ENCODE measurements around the gene CDK5. TPM values are rescaled to one million over a fixed set of nuclear protein-coding genes. Genes with fewer than 3 reads are reported as not detected.

The CDK5 gene
- total RNA-seq, 3 donors from 2014 or later = 5.2 to 8.8 (median 8.6) TPM

- H3K36me3 ChIP-seq = no peaks in the 10 kb centered on the region
- TF ChIP-seq POLR2A (IDR thresholded peaks at IDR 0.05) (no peak), CTCF (IDR thresholded peaks at IDR 0.05) (peak; percentile 73 to 81 (median 76))
- H3K27ac ChIP-seq = no peak overlapping the region
- peaks cover 8 to 10% of the 10 kb centered on the region in 2 donors for H3K4me1 ChIP-seq
- peak; percentile 30 to 73 for DNase-seq (ENCODE audit: low spot score in 2 of 2)
- intact Hi-C loops (cut with DNase I; ENCODE audit: low total_unique reads) = loop anchor here (10.0 kb wide), 1 partner anchor 97 kb away; no protein-coding TSS in a partner anchor
- H3K9me3 ChIP-seq = no peaks in the 10 kb centered on the region
- peak overlapping the region in 2 of 3 donors; percentile 34 to 64 for H3K4me3 ChIP-seq
- H3K27me3 ChIP-seq = peaks cover 9 to 44% of the 10 kb centered on the region in 2 donors
Observed at GRCh38 chr7:151017953-151018420, 39.7 kb downstream of the CDK5 start.

DNA sequence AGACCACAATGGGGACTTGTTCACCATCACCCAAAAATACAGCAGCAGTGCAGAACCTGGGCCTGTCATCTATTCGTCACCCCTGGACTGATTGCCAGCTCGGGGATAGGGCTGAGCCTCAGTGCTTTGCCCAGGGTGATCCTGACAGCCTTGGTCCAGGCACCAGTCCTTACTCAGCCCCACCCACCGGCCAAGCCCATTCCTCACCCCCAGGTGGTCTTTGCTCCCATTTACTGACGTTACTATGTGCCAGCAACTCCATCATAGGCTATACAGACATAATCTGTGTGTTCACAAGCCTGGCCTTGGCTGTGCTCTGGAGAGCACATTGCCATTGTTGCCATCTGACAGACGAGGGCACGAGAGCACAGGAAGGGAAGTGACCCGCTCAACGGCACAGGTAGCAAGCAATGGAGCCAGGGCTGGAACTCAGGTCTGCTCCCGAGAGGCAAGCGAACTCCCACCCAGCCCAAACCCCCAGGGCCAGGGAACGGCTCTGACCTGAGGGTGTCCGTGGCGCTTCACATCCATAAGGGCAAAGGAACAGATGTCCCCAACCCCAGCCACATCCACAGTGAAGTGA lies 40.2 kb downstream of the CDK5 start:
- Histone ChIP-seq H3K36me3 (no peaks in the 10 kb centered on the region), H3K27me3 (peaks cover 9 to 49% of the 10 kb centered on the region in 2 donors), H3K9me3 (no peaks in the 10 kb centered on the region), H3K4me3 (peak overlapping the region in 1 of 3 donors; percentile 64), H3K4me1 (peaks cover 8 to 10% of the 10 kb centered on the region in 2 donors), H3K27ac (no peak overlapping the region)
- TF ChIP-seq POLR2A (IDR thresholded peaks at IDR 0.05) = no peak
- TF ChIP-seq POLR2AphosphoS5 (IDR thresholded peaks at IDR 0.05) = no peak
- no peak for TF ChIP-seq CTCF (IDR thresholded peaks at IDR 0.05)
- intact Hi-C loops (cut with DNase I; ENCODE audit: low total_unique reads) = loop anchor here (10.0 kb wide), 1 partner anchor 97 kb away; no protein-coding TSS in a partner anchor
- DNase-seq (ENCODE audit: low spot score in 2 of 2) = no peak

GRCh38 chr7:151016942-151017341 lies 40.8 kb downstream of the CDK5 start:
- Histone ChIP-seq H3K27ac (no peak overlapping the region), H3K9me3 (no peaks in the 10 kb centered on the region), H3K36me3 (no peaks in the 10 kb centered on the region), H3K4me3 (no peak overlapping the region), H3K4me1 (peaks cover 8 to 10% of the 10 kb centered on the region in 2 donors), H3K27me3 (peaks cover 9 to 54% of the 10 kb centered on the region in 2 donors)
- TF ChIP-seq POLR2AphosphoS5 (IDR thresholded peaks at IDR 0.05) (no peak), CTCF (IDR thresholded peaks at IDR 0.05) (no peak), POLR2A (IDR thresholded peaks at IDR 0.05) (no peak)
- intact Hi-C loops (cut with DNase I; ENCODE audit: low total_unique reads) = loop anchor here (10.0 kb wide), 1 partner anchor 98 kb away; no protein-coding TSS in a partner anchor
- no peak for DNase-seq (ENCODE audit: low spot score in 2 of 2)

DNA sequence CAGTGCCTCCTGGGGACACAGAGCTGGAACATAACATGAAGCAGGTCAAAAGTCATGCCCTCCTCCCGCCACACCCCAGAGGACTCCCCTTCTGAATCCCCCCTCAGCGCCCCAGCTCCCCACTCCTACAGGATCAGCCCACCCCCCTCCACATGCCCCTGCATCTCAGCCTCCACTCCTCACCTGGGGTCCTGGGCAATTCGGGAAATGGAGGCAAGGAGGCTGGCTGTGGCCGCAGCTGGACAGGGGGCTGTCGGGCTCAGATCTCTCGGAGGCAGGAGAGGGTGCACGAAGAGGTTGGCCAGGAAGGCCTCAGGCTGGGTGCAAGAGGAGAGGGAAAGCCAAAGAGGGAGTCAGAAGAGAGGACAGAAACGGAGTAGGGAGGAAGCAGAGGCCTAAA lies 41.2 kb downstream of the CDK5 start:
- intact Hi-C loops (cut with DNase I; ENCODE audit: low total_unique reads) = loop anchor here (10.0 kb wide), 1 partner anchor 98 kb away; no protein-coding TSS in a partner anchor
- Histone ChIP-seq H3K27ac (no peak overlapping the region), H3K4me1 (peaks cover 8 to 10% of the 10 kb centered on the region in 2 donors), H3K9me3 (no peaks in the 10 kb centered on the region), H3K27me3 (peaks cover 9 to 55% of the 10 kb centered on the region in 2 donors), H3K36me3 (no peaks in the 10 kb centered on the region), H3K4me3 (no peak overlapping the region)
- no peak for TF ChIP-seq POLR2AphosphoS5 (IDR thresholded peaks at IDR 0.05)
- no peak for TF ChIP-seq CTCF (IDR thresholded peaks at IDR 0.05)
- no peak for TF ChIP-seq POLR2A (IDR thresholded peaks at IDR 0.05)
- DNase-seq (ENCODE audit: low spot score in 2 of 2) = no peak

DNA sequence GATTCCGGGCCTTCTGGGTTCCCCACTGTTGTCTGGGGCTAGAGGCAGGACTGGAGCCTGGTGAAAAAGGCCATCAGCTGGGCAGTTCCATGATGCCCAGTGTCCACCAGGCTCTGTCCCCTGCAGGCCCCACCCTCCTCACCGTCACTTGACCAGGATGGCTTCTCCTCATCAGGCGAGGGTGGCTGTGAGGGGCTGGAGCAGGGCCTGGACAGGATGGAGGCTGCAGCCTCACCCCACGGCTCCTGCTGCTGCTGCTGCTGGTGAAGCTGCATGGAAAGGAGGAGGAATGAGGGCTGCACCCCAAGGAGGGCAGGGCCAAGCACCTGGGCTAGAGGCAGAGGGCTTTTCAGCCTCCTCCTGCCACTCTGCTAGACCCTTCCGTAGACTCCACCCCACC lies 41.7 kb downstream of the CDK5 start:
- Histone ChIP-seq H3K36me3 (no peaks in the 10 kb centered on the region), H3K4me3 (no peak overlapping the region), H3K27me3 (peaks cover 9 to 55% of the 10 kb centered on the region in 2 donors), H3K4me1 (peaks cover 8 to 10% of the 10 kb centered on the region in 2 donors), H3K9me3 (no peaks in the 10 kb centered on the region), H3K27ac (no peak overlapping the region)
- intact Hi-C loops (cut with DNase I; ENCODE audit: low total_unique reads) = loop anchor here (10.0 kb wide), 1 partner anchor 99 kb away; no protein-coding TSS in a partner anchor
- no peak for TF ChIP-seq CTCF (IDR thresholded peaks at IDR 0.05)
- no peak for TF ChIP-seq POLR2AphosphoS5 (IDR thresholded peaks at IDR 0.05)
- no peak for TF ChIP-seq POLR2A (IDR thresholded peaks at IDR 0.05)
- no peak for DNase-seq (ENCODE audit: low spot score in 2 of 2)

Measured in breast epithelium (tissue), 4 donors.